ENCODE measurements around the gene SPTAN1. TPM values are rescaled to one million over a fixed set of nuclear protein-coding genes. Genes with fewer than 3 reads are reported as not detected.

The SPTAN1 gene
- total RNA-seq, 6 experiments from 2014 or later, result 74.6 to 141 (median 98.6) TPM

DNA sequence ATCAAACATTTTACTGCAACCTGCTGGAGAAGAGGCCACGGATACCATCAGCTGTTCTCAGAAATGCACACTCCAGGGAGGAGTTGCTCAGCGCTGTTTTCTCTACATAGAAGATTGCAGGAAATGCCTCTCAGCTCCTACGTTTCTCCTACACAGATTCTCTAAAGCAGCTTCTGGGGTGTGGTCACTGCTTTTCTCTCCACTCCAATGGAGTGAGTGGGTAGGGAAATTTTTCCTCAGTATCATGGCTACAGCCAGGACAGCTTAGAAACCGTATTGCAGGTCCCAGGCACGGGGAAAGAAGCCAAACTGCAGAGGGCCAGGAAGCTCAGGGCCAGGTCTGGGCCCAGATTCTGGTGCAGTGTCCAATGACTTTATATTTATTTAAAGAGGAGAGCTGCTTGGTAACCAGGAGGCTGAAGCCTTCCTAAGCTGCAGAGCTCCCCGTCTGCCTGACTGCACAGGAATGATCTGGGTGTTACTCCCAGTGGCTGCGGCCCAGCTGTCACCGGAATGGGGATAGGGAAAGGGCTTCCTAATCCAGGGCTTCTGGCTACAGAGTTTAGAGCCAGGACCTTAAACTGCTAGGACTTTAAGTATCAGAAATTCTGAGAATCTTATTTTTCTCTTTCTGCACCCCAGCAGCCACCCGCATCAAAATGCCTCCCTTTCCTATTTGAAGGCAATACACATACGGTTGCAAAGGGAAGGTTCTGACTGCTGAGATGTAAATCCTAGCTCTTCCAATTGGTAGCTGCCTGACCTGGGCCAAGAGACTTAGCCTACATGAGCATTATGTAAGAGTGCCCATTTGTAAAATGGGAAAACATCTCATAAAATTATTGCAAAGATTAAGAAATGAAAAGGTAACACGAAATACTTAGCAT is 1.4 kb upstream of the SPTAN1 start:
- DNase-seq (peak in 1 of 3 donors; percentile 69), ATAC-seq (no peak)
- peaks cover 0 to 30% (median 10%) of the 10 kb centered on the region in 4 donors for H3K4me1 ChIP-seq
- 43% methylated on average over 8 of the region's 11 CpGs for WGBS (ENCODE audit: insufficient coverage, low coverage, low lambda C conversion rate, missing lambda C conversion rate)
- no peak for TF ChIP-seq CTCF (IDR thresholded peaks at IDR 0.05)
- TF ChIP-seq POLR2A (IDR thresholded peaks at IDR 0.05), result no peak
- no peaks in the 10 kb centered on the region for H3K9me3 ChIP-seq
- H3K36me3 ChIP-seq, result no peaks in the 10 kb centered on the region
- peak overlapping the region; percentile 43 to 82 (median 53) for H3K27ac ChIP-seq
- peak overlapping the region in 2 of 3 donors; percentile 88 to 98 for H3K4me3 ChIP-seq
- intact Hi-C loops (cut with DNase I), result no loop called here
- no peaks in the 10 kb centered on the region for H3K27me3 ChIP-seq

DNA sequence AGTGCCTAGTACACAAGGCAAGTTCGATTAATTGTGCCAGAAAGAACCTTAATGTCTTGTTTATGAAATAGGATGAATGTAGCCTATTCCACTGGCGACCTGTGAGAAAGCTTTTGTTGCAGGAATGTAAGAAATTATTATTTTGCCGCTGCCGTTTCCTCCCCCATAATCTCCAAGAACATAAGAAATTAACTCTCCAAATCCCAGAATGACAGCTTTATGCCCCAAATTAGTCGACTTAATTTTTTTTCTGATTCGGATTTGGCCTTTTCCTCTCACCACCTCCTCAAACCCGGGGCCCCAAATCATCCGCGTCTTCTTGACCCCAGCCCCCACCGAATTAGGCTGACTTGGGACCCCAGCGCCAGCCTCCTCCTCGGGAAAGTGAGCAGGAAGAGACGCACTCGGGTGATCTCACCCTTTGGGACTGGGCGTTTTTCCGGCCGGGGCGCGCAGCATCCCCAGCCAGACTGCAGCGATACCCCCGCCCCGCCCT is 682 bp upstream of the SPTAN1 start:
- intact Hi-C loops (cut with DNase I), result no loop called here
- peak overlapping the region; percentile 43 to 82 (median 53) for H3K27ac ChIP-seq
- peak overlapping the region; percentile 88 to 98 (median 93) for H3K4me3 ChIP-seq
- H3K4me1 ChIP-seq, result peaks cover 0 to 37% (median 14%) of the 10 kb centered on the region in 4 donors
- H3K9me3 ChIP-seq, result no peaks in the 10 kb centered on the region
- no peaks in the 10 kb centered on the region for H3K36me3 ChIP-seq
- H3K27me3 ChIP-seq, result no peaks in the 10 kb centered on the region
- TF ChIP-seq POLR2A (IDR thresholded peaks at IDR 0.05), result no peak
- TF ChIP-seq CTCF (IDR thresholded peaks at IDR 0.05), result no peak
- ATAC-seq (no peak), DNase-seq (no peak)
- WGBS (ENCODE audit: insufficient coverage, low coverage, low lambda C conversion rate, missing lambda C conversion rate), result 10% methylated on average over 17 of the region's 22 CpGs

GRCh38 chr9:128552744-128553440 is 505 bp downstream of the SPTAN1 start:
- H3K4me3 ChIP-seq, result peak overlapping the region; percentile 88 to 98 (median 93)
- TF ChIP-seq CTCF (IDR thresholded peaks at IDR 0.05) (no peak), POLR2A (IDR thresholded peaks at IDR 0.05) (no peak)
- H3K27me3 ChIP-seq, result no peaks in the 10 kb centered on the region
- no peaks in the 10 kb centered on the region for H3K9me3 ChIP-seq
- 0% methylated on average over 9 of the region's 59 CpGs for WGBS (ENCODE audit: insufficient coverage, low coverage, low lambda C conversion rate, missing lambda C conversion rate)
- H3K36me3 ChIP-seq, result no peaks in the 10 kb centered on the region
- peak; percentile 63 to 75 (median 69) for DNase-seq
- ATAC-seq, result peak; percentile 23 to 58 (median 44)
- peak overlapping the region; percentile 97 to 98 (median 97) for H3K27ac ChIP-seq
- intact Hi-C loops (cut with DNase I), result no loop called here
- H3K4me1 ChIP-seq, result peaks cover 0 to 47% (median 16%) of the 10 kb centered on the region in 4 donors

DNA sequence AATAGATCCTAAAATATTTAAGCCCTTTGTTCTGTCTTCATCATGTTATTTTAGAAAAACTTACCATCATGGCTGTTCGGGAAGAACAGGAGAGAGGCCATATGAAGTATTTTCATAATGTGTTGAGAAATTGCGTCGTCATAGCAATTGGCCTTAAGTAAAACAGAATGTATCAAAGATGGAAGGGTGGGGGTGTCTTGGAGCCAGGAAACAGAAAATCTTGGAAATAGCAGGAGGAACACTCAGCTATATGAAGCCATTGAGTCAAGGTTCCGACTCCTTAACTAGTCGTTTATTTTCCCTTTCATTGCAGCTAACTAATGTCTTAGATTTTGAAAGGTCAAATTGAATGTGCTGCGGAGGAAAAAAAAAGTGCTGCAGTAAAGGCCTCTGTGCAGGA is 1.3 kb downstream of the SPTAN1 start:
- Histone ChIP-seq H3K4me3 (peak overlapping the region; percentile 88 to 98 (median 93)), H3K27me3 (no peaks in the 10 kb centered on the region), H3K27ac (peak overlapping the region in 2 of 3 donors; percentile 97), H3K4me1 (peaks cover 0 to 56% (median 20%) of the 10 kb centered on the region in 4 donors), H3K36me3 (no peaks in the 10 kb centered on the region), H3K9me3 (no peaks in the 10 kb centered on the region)
- DNase-seq (no peak), ATAC-seq (no peak)
- intact Hi-C loops (cut with DNase I), result no loop called here
- TF ChIP-seq CTCF (IDR thresholded peaks at IDR 0.05) (no peak), POLR2A (IDR thresholded peaks at IDR 0.05) (no peak)
- 24% methylated on average over 6 of the region's 6 CpGs for WGBS (ENCODE audit: insufficient coverage, low coverage, low lambda C conversion rate, missing lambda C conversion rate)

Data from right lobe of liver (tissue), 6 donors.